Stimulated activated naive CD4-positive, alpha-beta T cell treated with Interleukin-2 at 50 U/mL for 16 hours (primary cell): ENCODE measurements around the gene USP10.

ENCODE experiments used
- DNase-seq: peaks from one replicate; lab custom pipeline; 2025; lab: John Stamatoyannopoulos, UW

Gene USP10

GRCh38 chr16:84699712-84700445 is at the start of gene USP10:
Gene USP10 (plus strand): TSS chr16:84700000. CDS start chr16:84700091, 91 bp downstream.
- DNase-seq = peak; percentile 77

- no peak for DNase-seq
These were observed 49.5 kb upstream of the USP10 start for GRCh38 chr16:84650062-84650991.

GRCh38 chr16:84652566-84652965 is 47.2 kb upstream of the USP10 start:
- DNase-seq = no peak

- DNase-seq = no peak
These were observed 45.6 kb upstream of the USP10 start for GRCh38 chr16:84654238-84654637.

- no peak for DNase-seq
These were observed 44.8 kb upstream of the USP10 start for GRCh38 chr16:84654998-84655397.

GRCh38 chr16:84656649-84657048 is 43.2 kb upstream of the USP10 start:
- DNase-seq = no peak

- no peak for DNase-seq
These were observed 42.5 kb upstream of the USP10 start for GRCh38 chr16:84657229-84657837.

- no peak for DNase-seq
These were observed 41.1 kb upstream of the USP10 start for GRCh38 chr16:84658690-84659089.

- no peak for DNase-seq
These were observed 40.0 kb upstream of the USP10 start for GRCh38 chr16:84659656-84660300.

GRCh38 chr16:84660973-84661372 is 38.8 kb upstream of the USP10 start:
- no peak for DNase-seq

GRCh38 chr16:84661418-84662060 is 38.3 kb upstream of the USP10 start:
- no peak for DNase-seq

GRCh38 chr16:84662471-84662870 is 37.3 kb upstream of the USP10 start:
- DNase-seq = no peak

GRCh38 chr16:84663433-84664101 is 36.2 kb upstream of the USP10 start:
- no peak for DNase-seq

GRCh38 chr16:84665359-84665758 is 34.4 kb upstream of the USP10 start:
- DNase-seq = no peak

GRCh38 chr16:84665843-84666242 is 34.0 kb upstream of the USP10 start:
- DNase-seq = no peak

GRCh38 chr16:84667600-84668309 is 32.0 kb upstream of the USP10 start:
- no peak for DNase-seq

GRCh38 chr16:84670063-84670462 is 29.7 kb upstream of the USP10 start:
- no peak for DNase-seq

GRCh38 chr16:84672276-84673202 is 27.3 kb upstream of the USP10 start:
- DNase-seq = peak; percentile 75

GRCh38 chr16:84673203-84673535 is 26.6 kb upstream of the USP10 start:
- no peak for DNase-seq
